Activated CD8-positive, alpha-beta T cell treated with anti-CD3 and anti-CD28 coated beads for 36 hours (primary cell): Measurements from ENCODE around the gene OAT. TPM values are rescaled to one million over a fixed set of nuclear protein-coding genes. Genes with fewer than 3 reads are reported as not detected.

Experiments
- ATAC-seq: fragments of 200-7000 bp; cut with Tn5 transposase; one replicate; pipeline ENCODE4 v1.10.0; 2021; ENCODE audit warnings: mild to moderate bottlenecking, moderate library complexity
- CTCF ChIA-PET: fragments of 350-600 bp; sonication (Branson Sonifier 250); formaldehyde crosslinking; loops from one replicate; lab custom pipeline; 2021; ENCODE audit warnings: antibody characterized with exemption; lab: Charles Lee
- POLR2A ChIA-PET: fragments of 350-600 bp; sonication (Branson Sonifier 250); formaldehyde crosslinking; loops from one replicate; lab custom pipeline; 2021; ENCODE audit warnings: antibody characterized with exemption; lab: Charles Lee
- DNase-seq: peaks from one replicate; pipeline ENCODE4 v3.0.0-alpha.2; 2020
- H3K27ac Mint-ChIP-seq: one replicate; pipeline ENCODE4 v1.8.0; 2021; ENCODE audit warnings: mild to moderate bottlenecking, mixed read lengths
- H3K27me3 Mint-ChIP-seq: one replicate; pipeline ENCODE4 v1.8.0; 2021; ENCODE audit warnings: mixed read lengths
- H3K36me3 Mint-ChIP-seq: one replicate; pipeline ENCODE4 v1.8.0; 2021; ENCODE audit warnings: low read depth, mixed read lengths
- H3K4me1 Mint-ChIP-seq: one replicate; pipeline ENCODE4 v1.8.0; 2021; ENCODE audit warnings: low read depth, mixed read lengths
- H3K4me3 Mint-ChIP-seq: one replicate; pipeline ENCODE4 v1.8.0; 2021; ENCODE audit warnings: mild to moderate bottlenecking, moderate library complexity, mixed read lengths
- H3K9me3 Mint-ChIP-seq: one replicate; pipeline ENCODE4 v1.8.0; 2021; ENCODE audit warnings: mixed read lengths
- intact Hi-C: fragments of 100-400 bp; cut with micrococcal nuclease; formaldehyde crosslinking; loops from one replicate; pipeline ENCODE4 v1.10.0; 2022
- total RNA-seq, 2 experiments: library from RNA; stranded (reverse); gene quantifications; one replicate each; pipeline ENCODE4 v1.2.3, GENCODE V29; 2021
- TF ChIP-seq, protein P1 (sequence below): fragments of 200-600 bp; IDR thresholded peaks from one replicate; pipeline ENCODE4 v1.8.0; 2022; ENCODE audit warnings: antibody characterized with exemption, mild to moderate bottlenecking

Gene OAT
- total RNA-seq, 2 experiments from 2014 or later, result 40.2 to 44.3 TPM

GRCh38 chr10:124388476-124388822 is 30.3 kb downstream of the OAT start:
- intact Hi-C loops, result loop anchor here (10.0 kb wide), 1 partner anchor 134 kb away; no protein-coding TSS in a partner anchor
- no peak for ATAC-seq

DNA sequence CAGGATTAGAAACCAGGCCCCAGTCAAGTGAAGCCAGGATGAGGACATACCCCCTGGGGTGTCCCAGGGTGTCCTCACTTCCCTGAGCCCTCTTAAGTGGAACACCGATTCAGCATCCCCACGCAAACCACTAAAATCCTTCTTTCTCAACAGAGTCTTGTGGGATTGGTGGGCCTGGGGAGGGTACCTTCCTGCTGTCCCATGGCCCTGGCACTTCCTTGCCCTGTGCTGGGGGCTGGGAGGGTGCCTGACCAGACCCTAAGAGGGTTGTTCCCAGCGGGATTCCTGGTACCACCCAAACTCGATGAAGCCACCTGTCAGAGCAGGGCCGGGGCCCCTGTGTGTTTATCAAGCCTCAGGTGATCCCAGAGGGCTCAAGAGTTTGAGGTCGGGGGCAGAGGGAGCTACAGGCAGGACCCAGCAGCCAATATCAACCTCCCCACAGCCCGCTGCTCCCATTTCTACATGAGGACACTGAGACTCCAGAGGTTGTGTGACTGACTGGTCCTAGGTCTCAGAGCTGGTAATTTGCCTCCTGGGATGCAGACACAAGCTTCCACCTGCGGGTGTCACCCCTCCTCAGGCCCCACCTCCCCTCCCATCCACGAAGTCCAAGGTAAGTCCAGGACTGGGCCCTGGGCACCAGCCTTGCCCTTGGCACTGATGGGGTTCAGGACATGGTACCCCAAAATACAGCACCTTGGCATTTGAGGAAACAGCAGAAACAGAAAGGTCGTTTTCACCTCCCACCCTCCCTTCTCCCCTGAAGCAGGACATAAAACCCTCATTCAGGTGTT is 31.4 kb downstream of the OAT start:
- CTCF ChIA-PET, result interaction anchor here (0.6 to 12.6 kb wide), 4 partner anchors 17 to 559 kb away, joined by 3 to 193 read pairs (median 22); no protein-coding TSS in a partner anchor
- H3K9me3 Mint-ChIP-seq, result no peaks in the 10 kb centered on the region
- ATAC-seq (no peak), DNase-seq (peak; percentile 9)
- H3K36me3 Mint-ChIP-seq, result no peaks in the 10 kb centered on the region
- intact Hi-C loops, result loop anchor here (10.0 kb wide), 1 partner anchor 132 kb away; no protein-coding TSS in a partner anchor
- no peak overlapping the region for H3K4me3 Mint-ChIP-seq
- H3K27ac Mint-ChIP-seq, result no peak overlapping the region
- H3K27me3 Mint-ChIP-seq, result peaks cover 8% of the 10 kb centered on the region
- H3K4me1 Mint-ChIP-seq, result peaks cover 3% of the 10 kb centered on the region
- POLR2A ChIA-PET, result interaction anchor here (1.5 kb wide), 1 partner anchor 393 kb away, joined by 3 read pairs; no protein-coding TSS in a partner anchor
- TF ChIP-seq, protein P1, sequence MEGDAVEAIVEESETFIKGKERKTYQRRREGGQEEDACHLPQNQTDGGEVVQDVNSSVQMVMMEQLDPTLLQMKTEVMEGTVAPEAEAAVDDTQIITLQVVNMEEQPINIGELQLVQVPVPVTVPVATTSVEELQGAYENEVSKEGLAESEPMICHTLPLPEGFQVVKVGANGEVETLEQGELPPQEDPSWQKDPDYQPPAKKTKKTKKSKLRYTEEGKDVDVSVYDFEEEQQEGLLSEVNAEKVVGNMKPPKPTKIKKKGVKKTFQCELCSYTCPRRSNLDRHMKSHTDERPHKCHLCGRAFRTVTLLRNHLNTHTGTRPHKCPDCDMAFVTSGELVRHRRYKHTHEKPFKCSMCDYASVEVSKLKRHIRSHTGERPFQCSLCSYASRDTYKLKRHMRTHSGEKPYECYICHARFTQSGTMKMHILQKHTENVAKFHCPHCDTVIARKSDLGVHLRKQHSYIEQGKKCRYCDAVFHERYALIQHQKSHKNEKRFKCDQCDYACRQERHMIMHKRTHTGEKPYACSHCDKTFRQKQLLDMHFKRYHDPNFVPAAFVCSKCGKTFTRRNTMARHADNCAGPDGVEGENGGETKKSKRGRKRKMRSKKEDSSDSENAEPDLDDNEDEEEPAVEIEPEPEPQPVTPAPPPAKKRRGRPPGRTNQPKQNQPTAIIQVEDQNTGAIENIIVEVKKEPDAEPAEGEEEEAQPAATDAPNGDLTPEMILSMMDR, result no peak

More at GRCh38 chr10:124388476-124388822, 30.3 kb downstream of the OAT start:
- DNase-seq, result no peak
- POLR2A ChIA-PET, result interaction anchor here (1.5 kb wide), 1 partner anchor 394 kb away, joined by 3 read pairs; no protein-coding TSS in a partner anchor
- no peaks in the 10 kb centered on the region for H3K36me3 Mint-ChIP-seq
- H3K4me1 Mint-ChIP-seq, result peaks cover 3% of the 10 kb centered on the region
- H3K27ac Mint-ChIP-seq, result no peak overlapping the region
- CTCF ChIA-PET, result interaction anchor here (0.8 to 12.6 kb wide), 23 partner anchors 9 to 414 kb away, joined by 3 to 193 read pairs (median 7); no protein-coding TSS in a partner anchor
- peak overlapping the region; percentile 42 for H3K4me3 Mint-ChIP-seq
- H3K27me3 Mint-ChIP-seq, result peaks cover 5% of the 10 kb centered on the region
- no peaks in the 10 kb centered on the region for H3K9me3 Mint-ChIP-seq
- TF ChIP-seq, protein P1, result no peak

DNA sequence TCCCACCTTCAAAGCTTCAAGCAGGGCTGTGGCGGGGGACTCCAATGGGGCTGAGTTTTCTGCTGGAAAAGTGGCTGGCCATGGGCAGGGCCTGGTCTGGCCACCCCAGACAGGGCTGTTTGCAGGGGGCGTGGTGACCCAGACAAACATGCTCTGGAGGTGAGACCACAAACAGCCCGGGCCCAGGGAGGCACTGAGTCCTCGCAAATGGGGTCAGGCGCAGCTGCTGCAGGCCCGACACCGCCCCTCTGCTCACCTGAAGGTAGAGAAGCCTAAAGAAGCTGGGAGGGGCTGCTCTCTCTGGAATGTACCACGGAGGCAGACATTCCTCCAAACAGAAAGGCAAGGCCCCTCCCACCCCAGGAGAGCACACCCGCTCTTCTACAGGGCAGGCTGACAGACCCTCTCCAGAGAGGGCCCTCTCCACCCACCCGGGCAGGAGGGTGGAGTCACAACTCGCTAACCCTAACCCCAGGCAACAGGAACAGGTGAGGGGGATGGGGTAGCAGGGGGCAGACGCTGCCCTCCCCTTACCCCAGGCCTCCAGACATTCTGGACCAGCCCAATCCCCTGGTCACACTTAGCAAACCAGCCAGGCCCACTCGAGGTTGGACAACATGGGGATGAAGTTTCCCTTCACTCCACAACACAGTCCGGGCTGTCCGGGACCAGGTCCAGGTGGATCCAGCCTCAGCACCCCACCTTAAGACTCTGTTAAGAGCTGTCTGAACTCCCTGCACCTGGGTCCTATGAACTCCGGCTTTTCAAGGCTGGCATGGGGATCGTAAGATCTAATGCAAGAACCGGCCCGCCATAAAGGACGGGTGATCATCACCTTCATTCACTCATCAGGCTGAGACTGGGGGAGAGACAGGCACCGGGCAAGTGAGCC is 32.3 kb downstream of the OAT start:
- peaks cover 11% of the 10 kb centered on the region for H3K27me3 Mint-ChIP-seq
- POLR2A ChIA-PET, result no interaction called here

GRCh38 chr10:124385627-124386185 is 33.0 kb downstream of the OAT start:
- no peak overlapping the region for H3K27ac Mint-ChIP-seq
- ChIA-PET POLR2A (no interaction called here), CTCF (no interaction called here)
- no peaks in the 10 kb centered on the region for H3K36me3 Mint-ChIP-seq
- H3K27me3 Mint-ChIP-seq, result peaks cover 17% of the 10 kb centered on the region
- no peaks in the 10 kb centered on the region for H3K9me3 Mint-ChIP-seq
- peaks cover 3% of the 10 kb centered on the region for H3K4me1 Mint-ChIP-seq
- H3K4me3 Mint-ChIP-seq, result no peak overlapping the region
- no peak for DNase-seq
- ATAC-seq, result no peak
- intact Hi-C loops, result loop anchor here (10.0 kb wide), 1 partner anchor 131 kb away; no protein-coding TSS in a partner anchor
- TF ChIP-seq, protein P1, result no peak

More for the DNA sequence above, 32.3 kb downstream of the OAT start:
- no peak for DNase-seq
- intact Hi-C loops, result loop anchor here (10.0 kb wide), 1 partner anchor 132 kb away; no protein-coding TSS in a partner anchor
- Mint-ChIP-seq H3K36me3 (no peaks in the 10 kb centered on the region), H3K4me1 (peaks cover 3% of the 10 kb centered on the region), H3K4me3 (no peak overlapping the region), H3K27ac (no peak overlapping the region), H3K9me3 (no peaks in the 10 kb centered on the region)
- TF ChIP-seq, protein P1, result no peak
- CTCF ChIA-PET, result interaction anchor here (5.1 kb wide), 1 partner anchor 18 kb away, joined by 39 read pairs; no protein-coding TSS in a partner anchor
- ATAC-seq, result no peak
